T-helper 1 cell treated with Interleukin-12 subunit alpha and Interleukin-12 subunit beta and Interleukin-4 antibody, amounts not matched to agents 30 μg/mL and 1 μg/mL, for 36 hours (primary cell): ENCODE data around the gene FRS2.

Experiments
- H3K27ac Mint-ChIP-seq: one replicate; pipeline ENCODE4 v1.8.0; 2021; ENCODE audit warnings: mild to moderate bottlenecking, mixed read lengths
- H3K27me3 Mint-ChIP-seq: one replicate; pipeline ENCODE4 v1.8.0; 2021; ENCODE audit warnings: low read depth, mixed read lengths
- H3K36me3 Mint-ChIP-seq: one replicate; pipeline ENCODE4 v1.8.0; 2021; ENCODE audit warnings: low read depth, mixed read lengths
- H3K4me1 Mint-ChIP-seq: one replicate; pipeline ENCODE4 v1.8.0; 2021; ENCODE audit warnings: low read depth, mixed read lengths
- H3K4me3 Mint-ChIP-seq: one replicate; pipeline ENCODE4 v1.8.0; 2021; ENCODE audit warnings: mild to moderate bottlenecking, moderate library complexity, mixed read lengths
- H3K9me3 Mint-ChIP-seq: one replicate; pipeline ENCODE4 v1.8.0; 2021; ENCODE audit warnings: mixed read lengths

FRS2 gene

DNA sequence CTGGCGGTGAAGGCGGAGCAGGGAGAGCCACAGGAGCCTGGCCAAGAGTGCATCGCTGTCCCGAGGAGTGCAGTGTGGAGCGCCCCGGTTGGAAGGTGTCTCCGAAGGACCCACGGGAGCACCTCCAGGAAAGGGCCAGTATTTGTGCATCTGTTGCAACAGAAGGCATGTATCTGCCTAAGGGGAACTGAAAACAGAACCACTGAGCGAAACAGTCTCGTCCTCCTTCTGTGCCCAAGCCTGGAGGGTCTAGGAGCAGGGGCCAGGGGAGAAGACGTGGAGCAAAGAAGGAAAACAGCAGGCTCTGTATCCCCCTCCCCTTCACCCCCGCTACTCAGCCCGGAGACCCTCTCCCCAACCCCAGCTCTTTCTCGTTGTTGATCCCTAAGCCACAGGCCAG lies 145.8 kb downstream of the FRS2 start:
- Mint-ChIP-seq H3K4me3 (no peak overlapping the region), H3K27ac (no peak overlapping the region), H3K27me3 (peaks cover 9% of the 10 kb centered on the region), H3K9me3 (no peaks in the 10 kb centered on the region), H3K4me1 (no peaks in the 10 kb centered on the region), H3K36me3 (no peaks in the 10 kb centered on the region)

DNA sequence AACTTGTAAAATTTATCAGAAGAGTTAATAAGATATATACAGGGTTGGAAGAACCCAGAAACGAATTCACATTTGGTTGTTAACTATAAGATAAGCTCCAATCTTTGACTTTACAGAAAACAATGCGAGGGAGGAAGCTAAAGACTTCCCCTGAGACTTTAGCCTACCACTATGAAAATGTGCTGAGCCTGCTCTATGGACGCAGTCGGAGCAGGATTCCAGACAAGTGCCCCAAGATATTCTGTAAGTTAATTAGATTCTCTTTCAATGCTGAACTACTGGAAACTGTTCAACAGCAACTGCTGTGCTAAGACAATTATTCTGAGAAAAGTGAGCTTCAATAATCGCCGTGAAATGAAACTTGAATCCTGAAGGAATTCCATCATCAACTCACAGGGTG lies 148.9 kb downstream of the FRS2 start:
- Mint-ChIP-seq H3K27ac (no peak overlapping the region), H3K4me3 (no peak overlapping the region), H3K9me3 (no peaks in the 10 kb centered on the region), H3K4me1 (no peaks in the 10 kb centered on the region), H3K36me3 (no peaks in the 10 kb centered on the region), H3K27me3 (peaks cover 3% of the 10 kb centered on the region)

DNA sequence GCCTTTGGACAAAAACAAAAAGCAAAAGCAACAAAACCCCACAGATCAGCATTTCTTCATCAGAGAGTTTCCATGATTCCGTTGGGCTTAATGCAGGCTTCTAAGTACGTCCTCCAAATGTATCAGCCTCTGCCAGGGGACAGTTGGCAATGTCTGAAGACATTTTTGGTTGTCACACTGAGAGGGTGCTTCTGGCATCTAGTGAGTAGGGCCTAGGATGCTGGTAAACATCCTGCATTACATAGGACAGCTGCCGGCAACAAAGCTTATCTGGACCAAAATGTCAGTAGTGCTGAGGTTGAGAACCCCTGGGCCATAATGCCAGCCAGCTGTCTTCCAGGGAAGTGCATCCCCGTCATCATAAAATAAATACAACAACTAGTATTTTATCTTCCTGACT lies 149.9 kb downstream of the FRS2 start:
- H3K27ac Mint-ChIP-seq = no peak overlapping the region
- no peaks in the 10 kb centered on the region for H3K36me3 Mint-ChIP-seq
- H3K4me3 Mint-ChIP-seq = no peak overlapping the region
- peaks cover 3% of the 10 kb centered on the region for H3K27me3 Mint-ChIP-seq
- no peaks in the 10 kb centered on the region for H3K4me1 Mint-ChIP-seq
- no peaks in the 10 kb centered on the region for H3K9me3 Mint-ChIP-seq

DNA sequence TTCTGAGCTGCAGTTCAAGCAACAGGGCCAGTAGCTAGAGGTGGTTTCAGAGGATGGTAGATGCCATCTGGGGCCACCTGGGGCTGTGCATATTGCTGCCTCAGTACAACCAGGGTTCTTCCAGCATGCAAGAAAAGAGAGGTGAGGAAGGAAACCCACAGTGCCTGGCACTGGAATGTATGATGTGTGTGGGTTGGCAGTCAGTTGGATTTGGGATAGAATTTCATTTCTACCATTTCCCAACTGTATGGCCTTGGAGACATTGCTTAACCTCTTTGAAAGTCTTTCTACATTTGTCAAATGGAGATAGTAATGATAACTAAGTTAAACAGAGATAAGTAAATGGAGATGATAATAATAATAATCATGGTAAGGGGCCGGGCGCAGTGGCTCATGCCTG lies 150.7 kb downstream of the FRS2 start:
- Mint-ChIP-seq H3K36me3 (no peaks in the 10 kb centered on the region), H3K27me3 (peaks cover 3% of the 10 kb centered on the region), H3K4me1 (no peaks in the 10 kb centered on the region)

GRCh38 chr12:69621551-69621950 lies 151.4 kb downstream of the FRS2 start:
- Mint-ChIP-seq H3K36me3 (no peaks in the 10 kb centered on the region), H3K4me1 (no peaks in the 10 kb centered on the region), H3K27me3 (peaks cover 3% of the 10 kb centered on the region), H3K9me3 (no peaks in the 10 kb centered on the region), H3K4me3 (no peak overlapping the region), H3K27ac (no peak overlapping the region)

More for the DNA sequence above, 150.7 kb downstream of the FRS2 start:
- no peaks in the 10 kb centered on the region for H3K9me3 Mint-ChIP-seq
- H3K4me3 Mint-ChIP-seq = no peak overlapping the region
- H3K27ac Mint-ChIP-seq = no peak overlapping the region

DNA sequence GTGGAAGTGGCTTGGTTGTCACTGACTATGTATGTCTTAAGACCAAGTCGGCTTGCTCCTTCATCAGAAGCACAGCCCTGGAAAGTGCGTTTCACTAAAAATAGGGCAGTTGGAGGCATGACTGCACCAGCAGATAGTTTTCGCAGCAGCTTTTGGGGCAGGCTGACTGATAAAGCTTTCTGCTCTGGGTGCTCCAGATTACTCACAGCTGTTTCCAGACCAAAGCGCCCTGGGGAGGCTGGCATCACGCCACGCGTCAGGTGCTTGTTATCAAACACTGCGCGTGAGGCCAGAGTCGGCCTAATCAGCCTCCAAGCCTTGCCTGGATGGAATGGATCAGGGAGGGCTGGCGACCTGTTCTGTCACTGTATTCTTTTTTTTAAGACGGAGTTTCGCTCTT lies 153.8 kb downstream of the FRS2 start:
- H3K36me3 Mint-ChIP-seq = no peaks in the 10 kb centered on the region
- H3K27ac Mint-ChIP-seq = no peak overlapping the region
- H3K4me3 Mint-ChIP-seq = no peak overlapping the region
- H3K27me3 Mint-ChIP-seq = no peaks in the 10 kb centered on the region
- H3K9me3 Mint-ChIP-seq = no peaks in the 10 kb centered on the region
- no peaks in the 10 kb centered on the region for H3K4me1 Mint-ChIP-seq

- H3K27ac Mint-ChIP-seq = no peak overlapping the region
- H3K27me3 Mint-ChIP-seq = peaks cover 3% of the 10 kb centered on the region
- no peaks in the 10 kb centered on the region for H3K9me3 Mint-ChIP-seq
- H3K4me3 Mint-ChIP-seq = no peak overlapping the region
- H3K36me3 Mint-ChIP-seq = no peaks in the 10 kb centered on the region
- H3K4me1 Mint-ChIP-seq = no peaks in the 10 kb centered on the region
Observed at GRCh38 chr12:69627501-69627900, 157.3 kb downstream of the FRS2 start.
